Measurements from ENCODE around the gene KCNJ16.

DNA sequence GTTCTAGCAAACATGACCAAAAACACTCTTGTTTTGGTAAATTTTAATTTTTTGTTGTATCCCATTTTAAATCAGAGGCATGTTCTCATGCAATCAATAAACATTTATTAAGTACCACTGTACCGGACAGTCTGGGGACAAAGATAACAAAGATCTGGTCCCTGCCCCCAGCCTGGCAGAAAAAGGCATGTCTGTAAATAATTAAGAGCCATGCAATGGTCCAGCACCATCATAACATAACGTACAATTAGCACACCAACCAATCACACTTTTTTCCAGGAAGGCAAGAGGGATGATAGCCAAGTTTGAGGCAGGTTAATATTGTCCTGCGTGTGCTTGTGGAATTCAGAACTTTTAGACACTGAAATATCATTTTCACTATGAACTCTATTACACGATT lies 3.5 kb downstream of the KCNJ16 start:
- TF ChIP-seq EP300 (IDR thresholded peaks at IDR 0.05) (no peak), CTCF (IDR thresholded peaks at IDR 0.05) (no peak)
